ENCODE data around the gene QPRT.
A peak's percentile ranks its signal among the peaks of the same experiment; 100 is the strongest.
"Not testable (repeated sequence)": the region's sequence is repeated elsewhere in the genome, so short reads cannot be mapped to it uniquely, and the experiment has no call there.

Gene QPRT

DNA sequence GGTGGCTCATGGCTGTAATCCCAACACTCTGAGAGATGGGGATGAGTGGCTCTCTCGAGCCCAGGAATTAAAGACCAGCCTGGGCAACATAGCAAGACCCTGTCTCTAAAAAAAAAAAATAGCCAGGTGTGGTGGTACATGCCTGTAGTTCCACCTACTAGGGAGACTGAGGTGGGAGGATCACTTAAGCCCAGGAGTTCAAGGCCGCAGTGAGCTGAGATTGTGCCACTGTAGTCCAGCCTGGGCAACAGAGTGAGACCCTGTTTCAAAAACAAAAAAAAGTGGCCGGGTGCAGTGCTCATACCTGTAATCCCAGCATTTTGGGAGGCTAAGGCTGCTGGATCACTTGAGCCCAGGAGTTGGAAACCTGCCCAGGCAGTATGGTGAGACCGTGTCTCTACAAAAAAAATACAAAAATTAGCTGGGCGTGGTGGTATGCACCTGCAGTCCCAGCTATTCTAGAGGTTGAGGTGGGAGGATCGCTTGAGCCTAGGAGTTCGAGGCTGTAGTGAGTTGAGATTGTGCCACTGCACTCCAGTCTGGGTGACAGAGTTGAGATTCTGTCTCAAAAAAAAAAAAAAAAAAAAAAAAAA is 63.8 kb downstream of the QPRT start:
- no peak for TF ChIP-seq CTCF (IDR thresholded peaks at IDR 0.05; ENCODE audit: borderline replicate concordance, insufficient read depth, low read depth, low read length)

GRCh38 chr16:29743475-29743826 is 64.5 kb downstream of the QPRT start:
- H3K4me3 ChIP-seq (ENCODE audit: low read depth, low read length): no peak overlapping the region
- TF ChIP-seq CTCF (IDR thresholded peaks at IDR 0.05; ENCODE audit: borderline replicate concordance, insufficient read depth, low read depth, low read length): no peak

More for the DNA sequence above, 63.8 kb downstream of the QPRT start:
- H3K4me3 ChIP-seq (ENCODE audit: low read depth, low read length): no peak overlapping the region

DNA sequence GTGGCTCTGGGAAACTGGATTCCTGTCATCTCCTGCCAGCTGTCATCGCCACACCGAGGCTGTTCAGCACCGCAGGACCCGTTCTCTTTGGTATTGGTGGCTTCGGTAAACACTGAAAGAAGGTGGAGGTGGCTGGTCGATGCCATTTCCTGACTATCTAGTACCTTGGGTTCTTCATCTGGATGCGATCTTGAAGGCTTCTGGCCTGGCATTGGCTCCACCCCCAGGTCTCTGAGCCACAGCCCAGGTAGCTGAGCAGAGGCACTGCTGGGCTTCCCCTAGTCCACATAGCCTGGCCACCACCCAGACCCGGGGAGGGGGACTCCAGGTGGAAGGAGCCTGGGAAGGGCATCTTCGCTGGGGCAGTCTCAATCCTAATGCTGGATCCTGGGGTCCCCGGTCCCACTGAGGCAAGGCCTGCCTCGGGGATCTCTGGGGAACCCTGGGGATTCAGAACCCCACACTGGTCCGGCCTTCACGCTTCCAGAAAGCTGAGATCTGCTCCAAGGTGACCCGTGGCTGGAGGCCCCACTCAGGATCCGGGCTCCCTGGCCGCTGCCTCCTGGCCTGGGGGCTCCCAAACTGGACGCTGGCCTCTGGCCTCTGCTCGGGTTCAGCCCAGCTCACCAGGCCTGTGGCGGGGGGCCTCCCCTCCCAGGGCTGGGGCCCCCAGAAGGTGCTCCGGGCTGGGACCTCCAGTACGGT is 65.0 kb downstream of the QPRT start:
- no peak for TF ChIP-seq CTCF (IDR thresholded peaks at IDR 0.05; ENCODE audit: borderline replicate concordance, insufficient read depth, low read depth, low read length)
- no peak overlapping the region for H3K4me3 ChIP-seq (ENCODE audit: low read depth, low read length)

DNA sequence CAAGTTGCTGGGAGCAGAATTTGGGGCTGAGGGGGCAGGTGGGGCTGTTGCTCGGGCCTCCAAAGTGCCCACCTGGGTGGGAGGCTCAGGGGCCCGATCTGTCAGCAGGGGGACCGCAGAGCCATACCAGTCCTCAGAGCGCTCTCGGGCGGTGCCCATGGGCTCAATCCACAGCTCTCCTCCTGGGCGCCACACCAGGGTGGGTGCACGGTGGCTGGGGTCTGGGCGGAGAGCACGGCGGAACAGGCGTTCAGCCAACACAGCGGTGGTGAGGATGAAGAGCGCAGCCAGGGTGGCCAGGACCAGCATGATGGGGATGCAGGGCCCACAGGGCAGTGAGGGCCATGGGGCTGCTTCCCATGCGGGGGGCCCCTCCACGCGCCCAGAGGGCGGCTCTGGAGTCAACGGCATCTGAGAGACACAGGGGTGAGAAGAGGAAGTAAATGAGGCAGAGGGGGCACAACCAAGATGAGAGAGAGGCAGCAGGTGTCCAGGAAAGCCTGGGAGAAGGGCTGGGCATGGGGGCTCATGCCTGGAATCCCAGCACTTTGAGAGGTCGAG is 65.6 kb downstream of the QPRT start:
- H3K4me3 ChIP-seq (ENCODE audit: low read depth, low read length): no peak overlapping the region
- no peak for TF ChIP-seq CTCF (IDR thresholded peaks at IDR 0.05; ENCODE audit: borderline replicate concordance, insufficient read depth, low read depth, low read length)

DNA sequence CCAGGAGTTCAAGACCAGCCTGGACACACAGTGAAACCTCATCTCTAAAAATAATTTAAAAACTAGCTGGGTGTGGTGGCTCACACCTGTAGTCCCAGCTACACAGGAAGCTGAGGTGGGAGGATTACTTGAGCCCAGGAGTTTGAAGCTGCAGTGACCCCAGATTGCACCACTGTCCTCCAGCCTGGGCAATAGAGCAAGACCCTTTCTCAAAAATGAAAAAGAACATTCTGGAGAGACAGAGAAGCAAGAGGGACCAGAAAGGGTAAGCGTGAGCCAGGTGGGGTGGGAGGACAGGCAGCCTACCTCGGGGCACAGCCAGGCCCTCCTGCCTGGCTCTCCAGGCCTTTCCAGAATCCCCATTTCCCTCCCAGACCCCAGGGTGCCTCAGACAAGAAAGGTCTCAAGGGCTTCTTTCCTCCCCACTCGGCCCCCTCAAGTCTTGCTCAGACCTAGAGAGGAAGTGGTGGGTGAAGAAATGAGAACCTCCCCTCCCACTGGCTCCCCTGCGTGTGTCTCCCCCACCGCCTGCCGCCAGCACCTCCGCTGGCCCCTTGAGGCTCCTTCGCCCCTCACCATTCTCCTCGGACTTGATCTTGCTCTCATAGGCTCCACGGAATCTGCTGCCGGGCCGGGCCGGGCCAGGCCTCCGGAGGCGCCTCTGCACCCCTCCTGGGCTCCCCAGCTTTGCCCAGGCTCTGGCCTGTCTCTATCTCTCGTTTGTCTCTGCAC is 66.3 kb downstream of the QPRT start:
- peak overlapping the region; percentile 44 for H3K4me3 ChIP-seq (ENCODE audit: low read depth, low read length)
- TF ChIP-seq CTCF (IDR thresholded peaks at IDR 0.05; ENCODE audit: borderline replicate concordance, insufficient read depth, low read depth, low read length): no peak

- TF ChIP-seq CTCF (IDR thresholded peaks at IDR 0.05; ENCODE audit: borderline replicate concordance, insufficient read depth, low read depth, low read length): no peak
- H3K4me3 ChIP-seq (ENCODE audit: low read depth, low read length): peak within 1 kb of the TSS; percentile 44
These were observed 66.9 kb downstream of the QPRT start, which contains the start of gene C16orf54 for GRCh38 chr16:29745853-29746345. Gene C16orf54 (minus strand): TSS chr16:29745990. CDS start chr16:29744951, 1,039 bp downstream.

DNA sequence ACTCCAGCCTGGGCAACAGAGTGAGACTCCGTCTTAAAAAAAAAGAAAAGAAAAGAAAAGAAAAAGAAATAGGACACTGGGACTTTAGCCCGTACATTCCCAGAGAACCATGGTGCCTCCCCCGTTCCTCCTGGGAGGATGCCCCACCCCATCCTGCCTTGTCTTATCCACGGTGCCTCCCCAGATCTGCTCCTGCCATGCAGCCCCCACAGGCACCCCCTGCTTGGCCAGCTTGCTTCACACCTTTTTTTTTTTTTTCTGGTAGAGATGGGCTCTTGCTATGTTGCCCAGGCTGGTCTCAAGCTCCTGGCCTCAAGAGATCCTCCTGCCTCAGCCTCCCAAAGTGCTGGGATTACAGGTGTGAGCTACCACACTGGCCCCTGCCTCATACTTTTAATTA is 67.5 kb downstream of the QPRT start:
- H3K4me3 ChIP-seq (ENCODE audit: low read depth, low read length): not testable (repeated sequence)
